NCI-H1092 treated with DMSO at 0.1 percent for 48 hours (cell line): ENCODE measurements around the gene NASP.

Experiments used
- DNase-seq: peaks from one replicate; lab custom pipeline; 2025; lab: John Stamatoyannopoulos, UW

NASP gene

DNA sequence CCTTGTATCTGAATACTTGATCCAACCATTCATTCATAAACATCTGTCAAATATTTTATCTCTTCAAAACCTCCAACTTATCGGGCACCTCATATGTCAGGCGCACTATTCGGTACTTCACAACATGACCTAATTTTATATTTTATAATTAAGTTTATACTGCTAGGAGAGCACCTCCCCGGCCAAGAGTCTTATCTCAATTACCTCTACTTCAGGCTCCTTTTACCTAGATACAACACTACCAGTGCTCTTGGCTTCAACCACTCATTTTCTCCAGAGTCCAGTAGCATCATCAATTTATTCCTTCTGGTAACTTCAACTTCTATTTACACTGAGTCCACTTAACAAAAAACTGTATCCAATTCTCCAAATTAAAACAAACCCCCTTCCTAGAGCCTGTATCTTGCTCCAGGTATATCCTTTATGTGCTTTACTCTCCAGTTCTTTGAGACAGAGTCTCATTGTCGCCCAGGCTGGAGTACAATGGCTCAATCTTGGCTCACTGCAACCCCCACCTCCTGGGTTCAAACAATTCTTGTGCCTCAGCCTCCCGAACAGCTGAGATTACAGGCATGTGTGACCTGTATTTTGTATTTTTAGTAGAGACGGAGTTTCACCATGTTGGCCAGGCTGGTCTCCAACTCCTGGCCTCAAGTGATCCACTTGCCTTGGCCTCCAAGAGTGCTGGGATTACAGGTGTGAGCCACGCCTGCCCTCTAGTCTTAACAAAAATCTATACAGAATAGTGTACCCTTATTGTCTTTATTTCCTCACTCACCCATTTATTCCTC lies 83.7 kb downstream of the NASP start:
- no peak for DNase-seq
